ENCODE data around the gene DRD4. TPM values are rescaled to one million over a fixed set of nuclear protein-coding genes. Genes with fewer than 3 reads are reported as not detected.
"Not testable (repeated sequence)": the region's sequence is repeated elsewhere in the genome, so short reads cannot be mapped to it uniquely, and the experiment has no call there.

DRD4 gene
- total RNA-seq, 1 donor from 2014 or later, result 0.71 TPM

DNA sequence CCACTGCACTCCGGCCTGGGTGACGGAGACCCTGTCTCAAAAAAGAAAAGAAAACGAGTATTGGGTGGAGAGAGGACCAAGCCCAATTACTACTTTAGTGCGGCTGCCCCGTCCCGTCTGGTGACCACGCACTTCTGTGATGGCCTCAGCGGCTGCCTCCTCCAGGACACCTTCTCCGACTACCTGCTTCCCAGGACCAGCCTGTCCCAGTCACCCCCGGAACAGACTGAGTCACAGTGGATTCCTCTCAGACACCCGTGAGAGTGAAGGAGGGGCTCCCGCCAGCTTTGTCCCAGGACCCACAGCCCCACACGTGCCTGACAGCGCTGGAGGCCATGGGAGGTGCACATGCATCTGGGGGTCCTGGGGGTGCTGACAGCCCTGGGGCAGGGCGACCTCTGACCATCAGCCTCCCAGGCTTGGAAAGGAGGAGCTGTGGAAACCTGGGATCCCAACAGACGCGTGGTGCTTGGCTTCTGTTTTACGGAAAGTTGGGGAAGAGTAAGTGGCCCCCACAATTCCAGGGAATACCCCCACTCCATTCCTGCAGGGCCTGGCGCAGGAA, 4.8 kb downstream of the DRD4 start:
- DNase-seq (ENCODE audit: low spot score), result no peak

DNA sequence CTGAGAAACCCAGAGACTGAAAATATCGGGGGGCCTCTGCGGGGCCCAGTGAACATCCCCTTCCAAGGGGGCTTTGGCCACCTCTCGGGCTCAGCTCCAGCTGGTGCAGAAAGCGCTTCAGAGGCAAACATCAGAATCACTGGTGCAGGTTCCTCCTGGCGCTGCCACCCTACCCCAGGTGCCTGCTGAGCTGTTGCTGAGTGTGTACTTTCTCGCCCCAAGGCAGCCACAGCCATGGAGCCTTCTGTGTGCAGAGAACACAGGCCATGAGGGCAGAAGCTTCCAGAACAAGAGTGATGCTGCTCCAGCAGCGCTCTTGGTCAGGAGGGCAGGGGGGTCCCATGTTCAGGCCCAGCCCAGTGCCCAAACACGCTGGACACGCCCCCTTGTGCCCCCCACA, 6.3 kb downstream of the DRD4 start:
- DNase-seq (ENCODE audit: low spot score), result no peak

DNA sequence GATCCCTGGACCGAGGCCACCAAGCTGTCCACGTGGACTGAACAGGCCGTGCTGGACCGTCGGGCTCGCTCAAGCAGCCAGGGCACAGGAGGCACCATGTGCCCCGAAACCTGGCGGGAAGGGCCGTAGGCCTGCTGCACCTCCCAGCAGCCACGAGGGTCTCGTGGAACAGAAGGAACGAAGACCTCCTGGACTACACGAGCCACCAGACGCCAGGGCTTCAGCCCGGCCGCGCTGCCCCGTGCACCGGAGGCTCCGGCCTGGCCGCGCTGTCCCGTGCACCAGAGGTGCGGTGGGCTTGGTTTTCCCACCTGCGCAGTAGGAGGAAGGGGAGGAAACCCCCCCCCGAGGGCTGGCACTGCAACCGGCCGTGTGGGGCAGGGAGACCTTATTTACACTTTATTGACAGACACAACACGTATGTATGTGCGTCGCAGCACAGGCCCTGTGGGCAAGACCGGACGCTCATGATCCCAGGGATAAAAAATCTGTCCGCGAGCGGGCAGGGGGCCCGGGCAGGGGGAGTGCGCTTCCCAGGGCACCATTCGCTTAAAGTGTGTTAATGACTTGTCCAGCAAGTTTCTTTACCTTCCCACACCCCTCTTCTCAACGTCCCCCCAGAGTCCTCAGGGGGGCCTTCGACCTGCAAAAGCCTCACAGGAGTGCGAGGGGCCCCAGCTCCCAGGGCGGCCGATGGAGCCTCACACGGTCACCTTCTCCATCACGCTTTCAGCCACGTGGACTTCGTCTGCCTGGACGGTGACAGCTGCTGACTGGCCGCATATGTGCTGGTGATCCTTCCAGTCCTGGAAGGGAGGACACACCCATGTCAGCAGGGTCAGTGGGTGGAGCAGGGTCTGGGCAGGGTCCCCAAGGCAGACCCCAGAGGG, 7.0 kb downstream of the DRD4 start:
- DNase-seq (ENCODE audit: low spot score), result no peak

DNA sequence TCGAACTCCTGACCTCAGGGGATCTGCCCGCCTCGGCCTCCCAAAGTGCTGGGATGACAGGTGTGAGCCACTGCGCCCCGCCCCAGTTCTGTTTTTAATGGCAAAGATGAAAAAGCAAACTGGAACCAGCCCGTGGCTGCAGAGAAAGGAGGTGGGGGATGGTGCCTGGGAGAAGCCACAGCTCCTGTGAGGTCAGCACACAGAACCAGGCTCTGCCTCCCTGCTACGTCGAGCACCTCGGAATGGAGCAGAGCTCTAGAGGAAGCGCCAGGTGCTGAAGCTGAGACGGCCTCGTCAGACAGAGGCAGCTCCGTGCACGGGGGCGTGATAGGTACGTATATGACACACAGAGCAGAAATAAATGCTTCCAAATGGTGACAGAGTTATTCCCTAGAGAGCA, 8.5 kb downstream of the DRD4 start:
- DNase-seq (ENCODE audit: low spot score), result no peak

DNA sequence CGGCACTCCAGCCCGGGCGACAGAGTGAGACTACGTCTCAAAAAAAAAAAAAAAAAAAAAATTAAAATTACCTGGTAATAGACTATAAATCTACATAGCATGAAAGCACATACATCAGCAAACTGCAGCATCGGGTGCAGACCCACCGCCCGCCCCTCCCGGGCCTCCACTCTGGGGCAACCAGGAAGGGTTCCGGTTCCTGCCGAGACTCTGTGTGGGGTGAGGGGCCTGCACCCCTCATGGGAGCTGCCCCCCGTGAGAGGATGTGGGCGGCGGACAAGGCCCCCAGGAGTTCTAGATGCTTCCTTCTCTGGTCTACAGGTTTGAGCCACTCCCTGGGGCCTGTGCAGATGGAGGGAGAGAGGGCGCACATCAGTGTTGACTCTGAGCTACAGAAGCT, 9.1 kb downstream of the DRD4 start:
- DNase-seq (ENCODE audit: low spot score), result no peak

DNA sequence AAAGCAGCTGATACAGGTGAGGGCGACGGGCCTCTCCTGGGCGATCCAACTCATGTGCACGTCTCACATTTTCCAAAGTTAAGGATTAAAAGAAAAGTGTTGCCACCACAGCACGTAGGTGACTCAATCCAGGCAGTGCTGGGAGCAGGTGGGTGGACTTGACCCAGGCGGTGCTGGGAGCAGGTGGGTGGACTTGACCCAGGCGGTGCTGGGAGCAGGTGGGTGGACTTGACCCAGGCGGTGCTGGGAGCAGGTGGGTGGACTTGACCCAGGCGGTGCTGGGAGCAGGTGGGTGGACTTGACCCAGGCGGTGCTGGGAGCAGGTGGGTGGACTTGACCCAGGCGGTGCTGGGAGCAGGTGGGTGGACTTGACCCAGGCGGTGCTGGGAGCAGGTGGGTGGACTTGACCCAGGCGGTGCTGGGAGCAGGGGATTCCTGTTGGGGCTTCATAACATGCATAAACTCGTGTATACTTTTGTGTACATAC, 10.6 kb downstream of the DRD4 start:
- DNase-seq (ENCODE audit: low spot score), result not testable (repeated sequence)

DNA sequence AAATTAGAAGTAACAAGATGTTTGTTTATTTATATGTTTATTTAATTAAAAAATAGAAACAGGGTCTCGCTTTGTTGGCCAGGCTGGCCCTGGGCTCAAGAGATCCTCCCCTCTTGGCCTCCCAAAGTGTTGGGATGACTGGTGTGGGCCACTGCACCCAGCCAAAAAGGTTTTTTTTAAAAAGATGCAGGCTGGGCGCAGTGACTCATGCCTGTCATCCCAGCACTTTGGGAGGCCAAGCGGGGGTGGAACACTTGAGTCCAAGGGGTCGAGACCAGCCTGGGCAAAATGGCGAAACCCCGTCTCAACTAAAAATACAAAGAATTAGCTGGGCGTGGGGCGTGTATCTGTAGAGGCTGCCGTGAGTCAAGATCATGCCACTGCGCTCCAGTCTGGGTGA, 13.4 kb downstream of the DRD4 start:
- no peak for DNase-seq (ENCODE audit: low spot score)

DNA sequence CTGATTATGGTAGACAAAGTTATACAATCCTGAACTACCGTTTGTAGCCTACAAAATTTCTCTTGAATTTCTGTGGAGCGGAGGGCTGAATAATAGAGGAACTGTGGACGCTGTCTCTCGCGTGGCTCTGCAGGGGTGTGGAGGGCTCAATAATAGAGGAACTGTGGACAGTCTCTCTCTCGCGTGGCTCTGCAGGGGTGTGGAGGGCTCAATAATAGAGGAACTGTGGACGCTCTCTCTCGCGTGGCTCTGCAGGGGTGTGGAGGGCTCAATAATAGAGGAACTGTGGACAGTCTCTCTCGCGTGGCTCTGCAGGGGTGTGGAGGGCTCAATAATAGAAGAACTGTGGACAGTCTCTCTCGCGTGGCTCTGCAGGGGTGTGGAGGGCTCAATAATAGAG, 16.1 kb downstream of the DRD4 start:
- not testable (repeated sequence) for DNase-seq (ENCODE audit: low spot score)

DNA sequence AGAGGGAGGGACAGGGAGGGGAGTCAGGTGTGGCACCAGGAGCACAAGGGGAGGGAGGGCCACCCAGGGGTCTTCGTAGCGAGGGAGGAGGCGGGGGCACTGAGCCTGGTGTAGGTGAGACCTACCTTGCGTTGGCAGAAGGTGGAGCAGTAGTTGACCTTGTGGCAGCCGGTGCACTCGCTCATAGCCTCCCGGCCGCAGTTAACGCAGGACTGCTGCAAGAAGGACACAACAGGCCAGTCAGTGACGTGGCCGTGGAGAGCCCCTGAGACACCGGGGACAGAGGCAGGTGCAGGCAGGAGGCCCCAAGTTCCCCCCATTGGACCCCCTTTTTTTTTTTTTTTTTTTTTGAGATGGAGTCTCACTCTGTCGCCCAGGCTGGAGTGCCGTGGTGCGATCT, 16.8 kb downstream of the DRD4 start:
- no peak for DNase-seq (ENCODE audit: low spot score)

DNA sequence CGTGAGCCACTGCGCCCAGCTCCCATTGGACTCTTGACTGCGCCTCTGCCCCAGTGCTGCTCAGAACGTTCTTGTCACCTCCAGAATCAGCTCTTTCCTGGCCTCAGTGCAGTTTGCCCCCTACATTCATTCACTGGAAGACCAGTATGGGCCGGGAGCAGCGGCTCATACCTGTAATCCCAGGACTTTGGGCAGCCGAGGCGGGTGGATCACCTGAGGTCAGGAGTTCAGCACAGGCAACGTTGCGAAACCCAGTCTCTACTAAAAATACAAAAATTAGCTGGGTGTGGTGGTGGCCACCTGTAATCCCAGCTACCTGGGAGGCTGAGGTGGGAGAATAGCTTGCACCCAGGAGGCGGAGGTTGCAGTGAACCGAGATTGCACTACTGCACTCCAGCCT, 17.4 kb downstream of the DRD4 start:
- not testable (repeated sequence) for DNase-seq (ENCODE audit: low spot score)

DNA sequence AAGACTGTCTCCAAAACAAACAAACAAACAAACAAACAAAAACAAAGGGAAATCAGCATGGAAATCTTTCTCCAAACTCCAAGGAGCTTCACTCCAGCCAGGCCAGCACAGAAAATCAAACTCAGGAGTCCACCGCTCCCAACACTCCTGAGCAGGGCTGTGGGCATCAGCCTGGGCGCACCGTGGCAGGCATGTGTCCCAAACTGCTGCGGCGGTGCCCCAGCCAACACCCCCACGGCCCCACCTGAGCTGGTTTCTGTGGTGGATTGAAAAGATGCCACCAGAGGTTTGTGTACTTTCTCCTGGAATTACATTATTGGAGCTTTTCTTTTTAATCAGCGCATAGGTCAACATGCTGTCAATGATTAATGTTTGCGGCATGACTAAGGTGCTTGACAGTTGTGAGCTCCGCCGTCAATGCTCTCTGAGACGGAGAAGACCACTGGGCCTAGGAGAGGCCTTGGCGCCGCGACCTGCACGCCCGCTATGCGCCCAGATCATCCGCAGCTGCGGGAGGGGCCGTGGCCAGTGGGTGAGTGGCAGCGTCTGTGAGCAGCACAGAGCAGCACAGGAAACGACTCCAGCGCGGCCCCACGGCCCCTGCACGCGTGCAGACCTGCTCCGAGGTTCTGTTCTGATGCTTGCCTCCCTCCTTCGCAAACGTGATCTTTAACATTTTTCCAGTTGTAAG, 18.1 kb downstream of the DRD4 start:
- DNase-seq (ENCODE audit: low spot score), result no peak

DNA sequence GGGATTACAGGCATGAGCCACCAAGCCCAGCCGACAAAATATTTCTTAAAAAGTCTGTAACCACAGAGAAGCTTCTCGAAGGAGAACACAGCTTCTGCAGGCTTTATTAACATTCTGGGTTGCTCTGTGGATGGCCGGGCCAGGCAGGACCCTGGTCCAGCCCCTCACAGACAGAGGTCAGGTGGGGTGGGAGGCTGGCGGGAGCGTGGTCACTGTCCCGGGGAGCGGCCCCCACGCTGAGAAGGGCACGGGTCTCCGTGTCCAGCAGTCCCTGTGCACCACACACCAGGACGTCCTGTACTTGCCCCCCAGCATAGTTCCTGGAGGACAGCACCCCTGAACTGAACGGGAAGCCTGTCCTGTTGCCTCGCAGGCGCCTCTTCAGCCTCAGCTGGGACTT, 19.4 kb downstream of the DRD4 start:
- no peak for DNase-seq (ENCODE audit: low spot score)

DNA sequence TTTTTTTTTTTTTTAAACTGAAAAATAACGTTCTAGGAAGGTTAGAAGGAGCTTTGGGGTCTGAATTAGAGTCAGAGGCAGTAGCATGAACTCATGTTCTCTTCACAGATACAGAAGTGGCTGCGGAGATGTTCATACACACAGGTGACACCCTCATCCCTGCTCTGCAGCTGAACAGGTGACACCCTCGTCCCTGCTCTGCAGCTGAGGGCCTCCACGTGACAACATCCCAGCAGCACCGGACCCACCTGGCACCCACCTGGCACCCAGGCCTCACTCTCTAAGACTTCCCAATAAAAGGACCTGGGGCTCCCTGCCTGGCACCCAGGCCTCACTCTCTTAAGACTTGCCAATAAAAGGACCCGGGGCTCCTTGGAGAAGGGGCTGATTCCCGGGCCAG, 19.8 kb downstream of the DRD4 start:
- DNase-seq (ENCODE audit: low spot score), result no peak

DNA sequence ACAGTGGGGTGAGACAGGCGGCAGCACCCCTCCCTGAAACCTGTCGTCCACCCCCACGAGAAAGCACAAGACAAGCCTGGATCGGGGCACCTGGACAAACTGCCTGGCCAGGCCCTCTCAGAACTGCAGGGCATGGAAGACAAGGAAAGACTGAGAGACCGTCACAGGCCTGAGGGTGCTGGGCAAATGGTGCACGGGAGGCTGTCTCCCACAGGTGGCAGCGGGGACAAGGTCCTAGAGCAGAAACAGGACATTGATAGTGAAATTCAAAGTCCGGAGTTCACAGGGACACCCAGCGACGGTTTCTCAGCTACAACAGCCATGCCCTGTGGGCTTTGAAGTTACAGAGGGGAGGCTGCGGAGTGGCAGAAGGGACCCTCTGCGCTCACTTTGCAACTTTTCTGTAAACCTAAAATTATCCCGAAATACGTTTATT, 20.6 kb downstream of the DRD4 start:
- DNase-seq (ENCODE audit: low spot score), result no peak

DNA sequence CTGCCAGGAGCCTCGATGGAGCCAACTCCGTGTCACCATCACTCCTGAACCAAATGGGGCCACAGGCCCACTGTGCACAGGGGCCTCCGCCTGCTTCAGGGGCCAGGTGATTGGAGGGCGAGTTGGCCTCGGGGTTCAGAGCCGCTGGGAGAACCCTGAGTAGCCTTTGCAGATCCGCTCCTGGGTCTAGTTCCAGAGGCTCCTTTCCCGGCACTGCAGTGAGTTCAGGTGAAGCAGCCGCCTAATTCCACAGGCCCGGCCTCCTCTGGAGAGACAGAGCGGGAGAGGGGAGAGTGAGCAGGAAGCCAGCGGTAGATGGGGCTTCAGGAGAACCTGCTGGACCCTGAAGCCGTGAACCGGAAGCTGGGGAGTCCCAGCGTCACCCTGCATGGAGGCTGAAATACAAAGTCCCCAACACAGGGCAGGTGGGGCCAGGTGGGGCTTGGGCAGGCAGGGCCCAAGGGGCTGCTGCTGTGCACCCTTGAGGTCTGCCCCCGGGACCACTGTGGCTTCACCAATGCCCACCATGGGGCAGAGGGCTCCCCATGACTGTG, 22.5 kb downstream of the DRD4 start:
- DNase-seq (ENCODE audit: low spot score), result no peak

DNA sequence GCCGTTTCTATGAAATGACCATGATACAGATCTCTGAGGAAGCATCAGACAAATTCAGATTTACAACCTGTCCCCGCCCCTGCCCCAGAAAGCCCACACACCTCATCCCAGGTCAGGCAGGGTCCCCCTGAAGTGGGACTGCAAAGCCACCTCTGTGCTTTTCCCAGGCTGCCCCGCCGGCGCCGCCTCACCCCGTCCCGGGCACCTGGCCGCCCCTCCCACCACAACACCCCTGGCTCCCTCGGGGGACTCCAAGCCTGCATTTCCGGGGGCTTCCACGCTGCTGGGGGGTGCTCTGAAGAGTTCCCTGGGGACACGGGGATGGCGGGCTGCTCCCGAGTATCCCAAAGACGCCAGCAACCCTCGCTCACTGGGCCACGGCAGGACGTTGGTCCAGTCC, 23.2 kb downstream of the DRD4 start:
- DNase-seq (ENCODE audit: low spot score), result no peak

DNA sequence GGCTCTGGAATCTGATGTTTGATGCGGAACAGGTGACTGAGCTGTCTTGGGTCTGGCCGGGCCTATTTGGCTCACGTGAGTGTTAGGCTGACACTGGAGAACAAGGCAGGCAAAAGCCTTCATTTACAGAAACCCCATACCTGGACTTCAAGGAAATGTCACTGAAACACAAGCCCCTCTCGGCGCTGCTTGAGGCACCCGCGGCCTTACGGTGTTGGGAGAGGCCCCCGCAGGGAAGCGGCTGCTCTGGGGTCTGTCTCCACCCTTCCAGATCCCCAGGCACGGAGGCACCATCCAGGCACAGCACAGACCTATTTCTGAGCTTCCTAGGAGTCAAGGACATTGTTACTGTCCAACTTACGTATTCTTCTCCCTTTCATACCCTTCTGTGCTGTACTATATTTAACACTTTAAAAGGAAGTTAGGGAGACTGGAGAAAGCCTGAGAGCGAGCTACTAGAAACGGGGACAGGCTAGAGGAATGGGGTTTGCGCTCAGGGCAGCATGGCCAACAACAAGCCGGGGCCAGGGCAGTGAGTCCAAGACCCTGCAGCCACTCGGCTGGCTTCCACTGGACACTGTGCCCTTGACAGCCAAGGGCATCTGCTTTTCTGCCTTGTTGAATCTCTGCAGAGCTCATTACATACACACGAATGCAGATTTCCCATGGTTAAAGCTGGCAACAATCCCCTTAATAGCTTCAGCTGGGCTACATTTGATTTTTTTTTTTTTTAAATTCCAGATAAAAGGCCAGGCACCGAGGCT, 23.8 kb downstream of the DRD4 start:
- no peak for DNase-seq (ENCODE audit: low spot score)

DNA sequence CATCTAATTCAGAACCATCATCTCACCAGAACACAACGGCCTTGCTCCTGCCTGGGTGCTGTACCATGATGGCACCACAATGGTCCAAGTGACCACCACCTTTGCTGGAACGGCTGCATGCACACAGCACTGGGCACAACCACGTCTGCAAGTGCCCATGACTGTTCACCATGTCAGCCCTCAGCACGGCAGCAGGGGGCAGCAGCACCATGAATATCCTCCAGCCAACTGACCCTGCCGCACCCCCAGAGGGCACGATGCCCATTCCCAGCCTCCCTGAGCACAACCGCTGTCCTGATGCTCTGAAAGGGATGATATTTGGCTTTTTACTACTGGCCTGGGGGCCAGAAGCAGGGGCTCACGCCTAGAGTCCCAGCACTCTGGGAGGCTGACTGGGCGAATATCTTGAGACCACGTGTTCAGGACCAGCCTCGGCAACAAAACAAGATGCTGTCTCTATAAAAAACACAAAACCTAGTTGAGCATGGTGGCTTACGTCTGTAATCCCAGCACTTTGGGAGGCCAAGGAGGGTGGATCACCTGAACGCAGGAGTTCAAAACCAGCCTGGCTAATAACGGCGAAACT, 25.7 kb downstream of the DRD4 start:
- DNase-seq (ENCODE audit: low spot score), result no peak

DNA sequence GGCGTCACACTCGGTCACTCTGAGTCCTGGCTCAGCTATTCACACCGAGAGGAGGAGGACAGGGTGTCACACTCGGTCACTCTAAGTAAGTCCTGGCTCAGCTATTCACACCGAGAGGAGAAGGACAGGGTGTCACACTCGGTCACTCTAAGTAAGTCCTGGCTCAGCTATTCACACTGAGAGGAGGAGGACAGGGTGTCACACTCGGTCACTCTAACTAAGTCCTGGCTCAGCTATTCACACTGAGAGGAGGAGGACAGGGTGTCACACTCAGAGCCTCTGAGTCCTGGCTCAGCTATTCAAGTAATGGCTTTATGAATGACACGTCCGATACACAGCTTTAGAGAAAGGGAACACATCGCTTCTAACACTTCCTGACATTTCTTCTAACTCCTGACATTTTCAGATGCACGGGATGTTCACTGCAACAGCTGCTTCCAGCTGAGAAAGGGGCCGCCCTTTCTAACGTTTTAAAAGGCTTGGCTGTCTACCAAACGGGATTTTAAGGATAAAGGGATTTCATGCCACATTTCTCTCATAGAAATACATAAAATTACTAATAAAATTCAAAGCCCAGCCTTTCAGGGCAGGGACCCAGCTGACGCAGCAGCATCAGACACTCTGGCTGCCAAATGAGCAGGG, 28.1 kb downstream of the DRD4 start:
- DNase-seq (ENCODE audit: low spot score), result no peak

DNA sequence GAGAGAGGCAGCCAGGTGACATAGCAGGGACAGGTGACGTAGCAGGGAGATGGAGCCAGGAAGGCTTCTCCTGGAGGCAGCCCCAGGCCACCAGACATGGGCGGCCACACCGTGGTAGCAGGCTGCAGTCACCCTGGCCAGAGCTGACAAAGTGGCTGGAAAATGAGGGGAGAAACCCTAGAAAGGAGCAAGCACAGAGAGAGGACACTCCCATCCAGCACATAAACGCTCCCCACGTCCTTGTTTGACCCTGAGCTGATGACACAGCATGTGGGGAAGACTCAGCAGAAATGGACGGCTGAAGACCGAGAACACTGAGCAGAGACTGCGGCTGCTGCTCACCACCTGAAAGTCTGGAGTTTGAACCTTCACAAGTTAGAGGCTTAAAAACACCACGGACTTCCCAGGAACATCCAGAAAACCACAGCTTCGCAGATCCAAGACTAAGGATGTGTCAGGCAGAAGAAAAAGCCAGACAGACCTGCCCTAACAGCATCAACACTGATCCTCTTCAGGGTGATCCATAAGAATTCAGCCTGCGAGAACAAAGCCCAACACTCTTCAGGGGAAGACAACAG, 28.7 kb downstream of the DRD4 start:
- no peak for DNase-seq (ENCODE audit: low spot score)

Data from mesenteric fat pad (tissue), 1 donor.